Inferior parietal cortex (tissue), 1 donor: ENCODE data around the gene MYL4.
A peak's percentile ranks its signal among the peaks of the same experiment; 100 is the strongest.
"Not testable (repeated sequence)": the region's sequence is repeated elsewhere in the genome, so short reads cannot be mapped to it uniquely, and the experiment has no call there.

Experiments
- DNase-seq: peaks from one replicate; pipeline ENCODE4 v3.0.0-alpha.2; 2016; ENCODE audit errors: extremely low spot score

Gene MYL4

GRCh38 chr17:47221154-47221553 lies 12.0 kb downstream of the MYL4 start:
- no peak for DNase-seq

- DNase-seq, result no peak
Measured at GRCh38 chr17:47222047-47222446, 12.9 kb downstream of the MYL4 start.

GRCh38 chr17:47223007-47223406 lies 13.9 kb downstream of the MYL4 start:
- DNase-seq, result no peak

GRCh38 chr17:47223460-47223859 lies 14.3 kb downstream of the MYL4 start:
- no peak for DNase-seq

GRCh38 chr17:47224077-47224476 lies 14.9 kb downstream of the MYL4 start:
- not testable (repeated sequence) for DNase-seq

- no peak for DNase-seq
Measured at GRCh38 chr17:47224966-47225365, 15.8 kb downstream of the MYL4 start.

GRCh38 chr17:47225436-47225858 lies 16.3 kb downstream of the MYL4 start:
- no peak for DNase-seq

GRCh38 chr17:47225911-47226688 lies 17.0 kb downstream of the MYL4 start:
- no peak for DNase-seq

- DNase-seq, result no peak
Measured at GRCh38 chr17:47227862-47228261, 18.7 kb downstream of the MYL4 start.

GRCh38 chr17:47229535-47230443 lies 20.6 kb downstream of the MYL4 start:
- peak; percentile 91 for DNase-seq

- DNase-seq, result no peak
Measured at GRCh38 chr17:47230864-47231263, 21.7 kb downstream of the MYL4 start.

GRCh38 chr17:47231334-47231733 lies 22.2 kb downstream of the MYL4 start:
- no peak for DNase-seq

GRCh38 chr17:47231866-47232265 lies 22.7 kb downstream of the MYL4 start:
- DNase-seq, result no peak

- DNase-seq, result no peak
Measured at GRCh38 chr17:47232465-47232864, 23.3 kb downstream of the MYL4 start.

- DNase-seq, result no peak
Measured at GRCh38 chr17:47235506-47235905, 26.4 kb downstream of the MYL4 start.

GRCh38 chr17:47235923-47236322 lies 26.8 kb downstream of the MYL4 start:
- no peak for DNase-seq

- DNase-seq, result no peak
Measured at GRCh38 chr17:47237841-47238240, 28.7 kb downstream of the MYL4 start.

GRCh38 chr17:47238321-47239010 lies 29.3 kb downstream of the MYL4 start:
- DNase-seq, result no peak

- DNase-seq, result no peak
Measured at GRCh38 chr17:47239619-47239966, 30.4 kb downstream of the MYL4 start.

- peak; percentile 40 for DNase-seq
Measured at GRCh38 chr17:47239967-47240651, 31.0 kb downstream of the MYL4 start.

GRCh38 chr17:47240806-47241205 lies 31.7 kb downstream of the MYL4 start:
- no peak for DNase-seq

- DNase-seq, result no peak
Measured at GRCh38 chr17:47242648-47243047, 33.5 kb downstream of the MYL4 start.
